Heart left ventricle (tissue), 16 donors: Measurements from ENCODE around the gene KRTAP4-6. TPM values are rescaled to one million over a fixed set of nuclear protein-coding genes. Genes with fewer than 3 reads are reported as not detected.
"Not testable (repeated sequence)": the region's sequence is repeated elsewhere in the genome, so short reads cannot be mapped to it uniquely, and the experiment has no call there.

Source experiments
- ATAC-seq, 4 donors: fragments of 200-7000 bp; cut with Tn5 transposase; one replicate each; pipeline ENCODE4 v1.9.1; 2020 to 2022; ENCODE audit warnings: moderate library complexity in 4 of 4, mild to moderate bottlenecking in 3 of 4, moderate number of reproducible peaks in 1 of 4
- DNase-seq, 5 donors: peaks; one replicate each; pipeline ENCODE4 v3.0.0-alpha.2; 2020
- H3K27ac ChIP-seq, 12 donors: fragments of 200-600 bp; sonication (generic) in 4 of 12; one replicate each; pipeline versions ENCODE4 v1.5.0 to v1.8.0; 2016 to 2022; ENCODE audit warnings: mild to moderate bottlenecking in 2 of 12
- H3K27me3 ChIP-seq, 9 donors: fragments of 200-600 bp; sonication (generic) in 2 of 9; one replicate each; pipeline versions ENCODE4 v1.5.1 to v1.8.0; 2016 to 2022; ENCODE audit warnings: mild to moderate bottlenecking in 3 of 9
- H3K36me3 ChIP-seq, 9 donors: fragments of 200-600 bp; sonication (generic) in 2 of 9; one replicate each; pipeline versions ENCODE4 v1.5.0 to v1.8.0; 2018 to 2022; ENCODE audit warnings: mild to moderate bottlenecking in 2 of 9
- H3K4me1 ChIP-seq, 12 donors: fragments of 200-600 bp; sonication (generic) in 4 of 12; one replicate each; pipeline versions ENCODE4 v1.5.0 to v1.8.0; 2016 to 2022; ENCODE audit warnings: mild to moderate bottlenecking in 3 of 12
- H3K4me3 ChIP-seq, 12 donors: fragments of 200-600 bp; sonication (generic) in 4 of 12; one replicate each; pipeline versions ENCODE4 v1.5.0 to v1.8.0; 2017 to 2022; ENCODE audit warnings: mild to moderate bottlenecking in 9 of 12, moderate library complexity in 4 of 12
- H3K9me3 ChIP-seq, 12 donors: fragments of 200-600 bp; sonication (generic) in 4 of 12; one replicate each; pipeline versions ENCODE4 v1.5.0 to v1.8.0; 2016 to 2022; ENCODE audit warnings: mild to moderate bottlenecking in 1 of 12
- CTCF ChIP-seq, 12 donors: fragments of 200-600 bp; sonication (generic) in 4 of 12; IDR thresholded peaks; one replicate each; pipeline versions ENCODE4 v1.5.0 to v1.8.0; 2018 to 2022; ENCODE audit warnings: antibody characterized with exemption in 12 of 12, mild to moderate bottlenecking in 5 of 12
- POLR2A ChIP-seq, 2 donors: fragments of 450-650 bp; IDR thresholded peaks; one replicate each; pipeline ENCODE4 v1.6.1; 2017; ENCODE audit warnings: antibody characterized with exemption in 2 of 2, mild to moderate bottlenecking in 2 of 2, moderate library complexity in 2 of 2
- WGBS, 4 donors: extraction: QIAGEN DNeasy Blood & Tissue Kit in 2 of 4; methylation state at CpG; one replicate each; pipeline versions ENCODE4 v1.1.5 to v1.1.7; 2013 to 2018; 5-methylcytosine and 5-hydroxymethylcytosine counted together
- intact Hi-C, 10 donors: fragments of 100-400 bp; cut with DNase I; formaldehyde crosslinking; loops; one replicate each; pipeline versions ENCODE4 v1.11.1 to v1.14.2; 2022
- long read RNA-seq, 3 donors: library from polyadenylated mRNA; unstranded; transcript quantifications; one replicate each; pipeline ENCODE4 v2.0.0, GENCODE V29; 2020 to 2021
- polyA plus RNA-seq, 2 donors: library from polyadenylated mRNA; stranded (reverse); fragments of 200-250 nt; gene quantifications; one replicate each; pipeline ENCODE4 v1.2.3, GENCODE V29; 2013
- total RNA-seq, 9 donors: library from RNA; depleted of rRNA in 2 of 9; stranded (reverse); fragments of >200 nt in 2 of 9; fragmentation: NEBNext Ultra II Directional in 3 of 9; extraction: Animal tissue kit (Norgen Biotek cat#: 25700) in 3 of 9; gene quantifications; one replicate each; pipeline versions ENCODE4 v1.1.0 to v1.2.4, GENCODE V29; 2016 to 2023
- donor health status: ischemic (EF 13 %, LVEDD 7.1; RV severe dilation, severe dysfunction).
- donor health status: healthy with polysubstance abuse.
- donor health status: DM: no; HTN: yes; CAD: no.
- donor health status: DM: no; HTN: no; CAD: no.
- donor health status: ischemic (EF 25% LVEDD 6.9; RV normal size, moderate dysfunction).
- donor health status: ischemic (EF 25% LVEDD 5.7; RV mildly dilated, moderate dysfunction).
- donor health status: healthy.
- donor health status: DM: yes; HTN: yes; CAD: no.
- donor health status: ischemic (EF 35%, LVEDD 5.7; RV mildly dilated, moderate dysfunction).
- donor health status: nonischemic (EF 11% LVEDD 7.7; RV severe dilation, severe dysfunction).
- donor health status: DM: yes; HTN: yes; CAD: no.
- donor health status: PGD.
- donor health status: ischemic (EF 29% LVEDD 5.4; RV normal size, mild dysfunction).
- donor health status: nonischemic (EF 23%, LVEDD 6.1; RV moderate dilation, normal function).

KRTAP4-6 gene
- total RNA-seq = not detected
- not detected for polyA plus RNA-seq
- long read RNA-seq, donor 1 = 0 reads
- long read RNA-seq, donor 2 = 0 reads
- long read RNA-seq, donor 3 = 0 reads

DNA sequence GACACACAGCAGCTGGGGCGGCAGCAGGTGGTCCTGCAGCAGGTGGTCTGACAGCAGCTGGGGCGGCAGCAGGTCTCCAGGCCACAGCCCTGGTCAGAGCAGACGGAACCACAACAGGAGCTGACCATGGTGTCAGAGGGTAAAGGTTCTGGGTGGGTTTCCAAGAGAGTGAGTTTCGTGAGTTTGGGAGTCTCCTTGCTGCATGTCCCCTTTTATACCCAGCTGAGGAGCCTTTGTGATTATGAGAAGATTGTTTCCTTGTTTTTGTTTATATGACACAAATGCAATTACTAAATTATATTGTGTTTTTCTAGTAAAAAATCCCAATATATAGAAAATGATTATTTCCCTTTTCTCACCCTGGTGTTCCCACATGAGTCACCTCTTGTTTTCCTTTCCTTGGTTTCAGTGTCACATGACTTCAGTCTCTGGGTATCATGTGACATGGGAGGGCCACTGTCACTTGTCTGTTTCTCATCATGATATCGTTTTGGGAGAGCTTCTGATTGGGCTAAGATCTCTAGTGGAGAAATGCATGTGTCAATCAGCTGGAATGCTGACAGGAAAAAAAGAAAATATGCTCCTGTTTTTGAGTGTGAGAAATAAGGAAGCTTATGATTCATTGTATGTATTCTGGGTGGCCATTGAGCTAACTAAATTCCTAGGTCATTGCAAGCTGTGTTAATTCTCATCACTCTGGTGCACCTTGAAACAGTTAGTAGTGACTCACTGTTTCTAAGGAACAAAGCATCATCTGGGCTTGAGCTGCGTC, at the start of gene KRTAP4-6:
Gene KRTAP4-6 (minus strand): TSS at position 185 of the 772 bp plus-strand sequence. CDS start 57 bp downstream, at position 128.
- TF ChIP-seq CTCF (IDR thresholded peaks at IDR 0.05) = no peak
- TF ChIP-seq POLR2A (IDR thresholded peaks at IDR 0.05) = no peak
- Histone ChIP-seq H3K27ac (no peak within 1 kb of the TSS), H3K4me1 (no peaks in the 10 kb centered on the region), H3K27me3 (peaks cover 0 to 2% (median 0%) of the 10 kb centered on the region in 9 donors), H3K9me3 (peaks cover 0 to 23% (median 6%) of the 10 kb centered on the region in 12 donors), H3K4me3 (no peak within 1 kb of the TSS), H3K36me3 (no peaks in the 10 kb centered on the region)
- DNase-seq = no peak
- WGBS, 4 donors = 76 to 84% (median 82%) methylated on average over 5 to 6 of the region's 6 CpGs
- intact Hi-C loops = no loop called here
- ATAC-seq = no peak

GRCh38 chr17:41189837-41190318, 49.5 kb upstream of the KRTAP4-6 start, which contains the start of gene KRTAP9-1:
Gene KRTAP9-1, plus strand, starts transcription at chr17:41189887. Its CDS starts 0 bp downstream, at chr17:41189887.
- H3K4me3 ChIP-seq, H3K36me3 ChIP-seq, H3K27ac ChIP-seq, intact Hi-C loops, H3K4me1 ChIP-seq, H3K9me3 ChIP-seq, ATAC-seq, DNase-seq: not testable (repeated sequence)
- peaks cover 0 to 23% (median 0%) of the 10 kb centered on the region in 9 donors for H3K27me3 ChIP-seq
- WGBS, 4 donors = 50 to 75% (median 62%) methylated on average over 1 of the region's 1 CpG

- H3K27ac ChIP-seq = no peak overlapping the region
- peaks cover 0 to 7% (median 0%) of the 10 kb centered on the region in 12 donors for H3K9me3 ChIP-seq
- H3K36me3 ChIP-seq = no peaks in the 10 kb centered on the region
- intact Hi-C loops = no loop called here
- 75 to 95% (median 83%) methylated on average over 2 of the region's 2 CpGs for WGBS, 4 donors
- TF ChIP-seq POLR2A (IDR thresholded peaks at IDR 0.05) (no peak), CTCF (IDR thresholded peaks at IDR 0.05) (no peak)
- peaks cover 0 to 26% (median 0%) of the 10 kb centered on the region in 9 donors for H3K27me3 ChIP-seq
- ATAC-seq (no peak), DNase-seq (no peak)
- no peak overlapping the region for H3K4me3 ChIP-seq
- no peaks in the 10 kb centered on the region for H3K4me1 ChIP-seq
Measured at GRCh38 chr17:41186872-41187271, 46.5 kb upstream of the KRTAP4-6 start.

- ATAC-seq (no peak), DNase-seq (no peak)
- Histone ChIP-seq H3K4me1 (no peaks in the 10 kb centered on the region), H3K4me3 (no peak overlapping the region), H3K27ac (no peak overlapping the region), H3K27me3 (peaks cover 0 to 20% (median 0%) of the 10 kb centered on the region in 9 donors), H3K9me3 (peaks cover 0 to 7% (median 0%) of the 10 kb centered on the region in 12 donors), H3K36me3 (no peaks in the 10 kb centered on the region)
- intact Hi-C loops = no loop called here
- WGBS, 4 donors = 39 to 49% (median 48%) methylated on average over 1 of the region's 1 CpG
- no peak for TF ChIP-seq CTCF (IDR thresholded peaks at IDR 0.05)
- TF ChIP-seq POLR2A (IDR thresholded peaks at IDR 0.05) = no peak
Measured at GRCh38 chr17:41185001-41185400, 44.7 kb upstream of the KRTAP4-6 start.
